ENCODE data around the gene URB1.

URB1 gene

DNA sequence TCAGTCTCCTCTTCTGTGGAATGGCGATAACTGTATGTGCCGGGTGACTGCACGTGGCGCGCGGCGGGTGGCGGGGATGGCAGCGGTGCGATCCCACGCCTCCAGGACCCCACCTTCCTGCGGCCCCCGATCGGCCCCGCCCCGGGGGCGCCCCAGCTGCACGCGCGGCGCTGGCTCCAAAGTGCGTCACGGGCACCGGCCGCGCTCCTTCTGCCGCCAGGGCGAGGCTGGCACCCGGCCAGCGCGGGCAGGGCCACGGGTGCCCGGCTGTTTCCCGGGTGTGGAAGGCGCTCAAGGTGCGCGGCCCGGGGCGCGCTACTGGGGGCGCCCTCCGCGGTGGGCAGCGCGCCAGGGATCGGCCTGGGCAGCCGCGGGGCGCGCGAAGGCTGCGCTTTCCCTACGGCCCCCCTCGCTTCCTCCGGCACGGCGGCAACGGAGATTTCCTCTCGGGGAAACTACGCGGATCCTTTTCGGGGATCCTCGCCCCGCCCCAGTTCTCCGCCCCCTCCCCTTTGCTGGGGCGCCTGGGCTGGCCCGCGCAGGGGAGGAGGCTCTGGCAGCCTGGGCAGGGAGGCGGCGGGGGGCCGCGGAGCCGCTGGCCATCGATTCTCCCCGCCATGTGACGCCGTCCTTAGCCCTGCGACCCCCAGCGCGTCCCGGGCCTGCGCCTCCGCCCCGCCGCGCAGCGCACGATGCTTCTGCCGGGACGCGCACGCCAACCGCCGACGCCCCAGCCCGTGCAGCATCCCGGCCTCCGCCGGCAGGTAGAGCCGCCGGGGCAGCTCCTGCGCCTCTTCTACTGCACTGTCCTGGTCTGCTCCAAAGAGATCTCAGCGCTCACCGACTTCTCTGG is 19.6 kb upstream of the URB1 start, which contains the start of gene EVA1C:
EVA1C (plus strand) TSS at position 545 of the 853 bp plus-strand sequence; CDS start at position 693, 148 bp downstream.
- peaks cover 22% of the 10 kb centered on the region for H3K4me1 ChIP-seq (ENCODE audit: control insufficient read depth, insufficient read depth, low read length)
- no peak within 1 kb of the TSS for H3K27ac ChIP-seq (ENCODE audit: insufficient read depth, low read depth, low read length, poor library complexity, severe bottlenecking)
- peak within 1 kb of the TSS; percentile 32 for H3K4me3 ChIP-seq (ENCODE audit: insufficient read depth, low read depth, low read length)
- H3K9me3 ChIP-seq (ENCODE audit: control insufficient read depth, low read length): no peaks in the 10 kb centered on the region
- WGBS, 2 experiments: 1% methylated on average over 104 of the region's 104 CpGs
- H3K36me3 ChIP-seq (ENCODE audit: control insufficient read depth, insufficient read depth, low read length): no peaks in the 10 kb centered on the region
- H3K27me3 ChIP-seq (ENCODE audit: control insufficient read depth, insufficient read depth, low read length, poor library complexity, severe bottlenecking): peaks cover 59% of the 10 kb centered on the region

DNA sequence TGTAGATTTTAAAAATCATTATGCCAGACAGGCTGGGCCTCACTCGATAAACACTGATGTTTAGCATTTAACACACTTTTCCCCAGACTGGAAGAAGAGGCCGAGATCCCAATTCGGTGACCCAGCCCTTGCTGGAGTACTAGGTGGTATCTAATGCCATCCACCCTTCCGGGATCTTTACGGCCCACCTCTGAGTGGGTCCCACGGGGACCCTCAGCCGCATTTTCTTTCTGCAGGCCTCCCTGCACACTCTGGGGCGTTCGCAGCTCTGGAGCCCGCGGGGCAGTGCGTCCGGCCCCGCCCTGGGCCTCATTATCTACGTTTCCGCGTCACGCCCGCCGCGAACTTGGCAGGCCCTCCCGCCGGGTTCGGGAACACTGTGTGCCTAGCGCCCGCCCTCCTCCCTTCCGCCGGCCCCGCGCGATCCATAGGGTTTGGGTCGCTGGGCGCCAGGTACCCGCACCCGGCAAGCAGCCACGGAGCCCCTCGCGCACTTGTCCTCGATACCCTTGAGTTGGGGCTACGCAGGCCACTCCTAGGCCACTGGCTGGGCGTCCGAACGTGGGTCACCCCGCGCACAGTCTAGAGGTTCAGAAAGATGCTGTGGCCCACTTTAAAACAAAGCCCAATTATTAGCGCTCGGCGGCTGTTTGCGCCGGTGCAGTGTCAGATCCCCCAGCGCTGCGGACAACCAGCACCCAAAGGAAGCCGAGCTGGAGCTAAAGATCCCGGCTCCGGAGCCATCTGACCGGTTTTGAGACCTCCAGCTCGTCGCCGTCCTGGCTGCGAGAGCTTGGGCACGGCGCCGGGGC is 18.7 kb upstream of the URB1 start:
- 14% methylated on average over 63 of the region's 63 CpGs for WGBS, 2 experiments
- Histone ChIP-seq H3K4me1 (ENCODE audit: control insufficient read depth, insufficient read depth, low read length) (peaks cover 22% of the 10 kb centered on the region), H3K27me3 (ENCODE audit: control insufficient read depth, insufficient read depth, low read length, poor library complexity, severe bottlenecking) (peaks cover 59% of the 10 kb centered on the region), H3K36me3 (ENCODE audit: control insufficient read depth, insufficient read depth, low read length) (no peaks in the 10 kb centered on the region), H3K9me3 (ENCODE audit: control insufficient read depth, low read length) (no peaks in the 10 kb centered on the region), H3K27ac (ENCODE audit: insufficient read depth, low read depth, low read length, poor library complexity, severe bottlenecking) (no peak overlapping the region), H3K4me3 (ENCODE audit: insufficient read depth, low read depth, low read length) (peak overlapping the region; percentile 32)

DNA sequence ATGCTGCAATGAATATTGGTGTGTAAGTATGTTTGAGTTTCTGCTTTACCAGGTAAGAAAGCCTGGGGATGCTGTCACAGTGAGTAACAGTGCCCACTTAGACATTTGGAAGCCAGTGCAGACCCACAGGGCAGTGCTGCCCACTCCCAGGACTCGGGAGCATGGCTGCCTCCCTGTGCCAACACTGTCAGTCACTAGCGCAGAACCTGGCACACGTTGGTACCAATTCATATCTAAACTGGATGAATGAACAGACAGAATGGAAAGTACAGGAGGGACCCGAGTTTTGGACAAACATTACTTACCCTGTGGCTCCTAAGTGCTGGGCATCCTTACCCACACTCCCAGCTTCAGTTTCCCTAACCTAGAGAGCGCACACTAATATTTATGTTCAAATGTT is 18.1 kb upstream of the URB1 start:
- H3K36me3 ChIP-seq (ENCODE audit: control insufficient read depth, insufficient read depth, low read length): no peaks in the 10 kb centered on the region
- no peak overlapping the region for H3K27ac ChIP-seq (ENCODE audit: insufficient read depth, low read depth, low read length, poor library complexity, severe bottlenecking)
- H3K9me3 ChIP-seq (ENCODE audit: control insufficient read depth, low read length): no peaks in the 10 kb centered on the region
- 88 to 98% methylated on average over 4 of the region's 5 CpGs for WGBS, 2 experiments
- H3K4me3 ChIP-seq (ENCODE audit: insufficient read depth, low read depth, low read length): no peak overlapping the region
- peaks cover 19% of the 10 kb centered on the region for H3K4me1 ChIP-seq (ENCODE audit: control insufficient read depth, insufficient read depth, low read length)
- H3K27me3 ChIP-seq (ENCODE audit: control insufficient read depth, insufficient read depth, low read length, poor library complexity, severe bottlenecking): peaks cover 59% of the 10 kb centered on the region

DNA sequence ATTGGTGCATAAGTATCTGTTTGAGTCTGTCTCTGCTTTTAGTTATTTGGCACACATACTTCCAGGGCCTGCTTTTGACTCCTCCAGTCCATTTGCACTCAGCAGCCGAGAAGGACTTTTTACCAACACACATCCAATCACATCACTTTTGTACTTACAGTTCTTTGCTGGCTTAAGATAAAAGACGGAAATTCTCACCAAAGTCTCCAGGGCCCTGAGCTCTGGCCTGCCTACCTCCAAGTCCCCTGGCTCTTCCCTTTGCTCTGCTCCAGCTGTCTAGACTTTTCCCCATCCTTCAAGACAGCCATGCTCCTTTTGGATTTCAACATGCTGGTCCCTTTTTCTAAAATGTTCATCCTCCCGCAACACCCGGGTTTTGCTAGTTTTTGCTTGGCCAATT is 17.5 kb upstream of the URB1 start:
- 87 to 89% methylated on average over 4 of the region's 4 CpGs for WGBS, 2 experiments
- Histone ChIP-seq H3K4me1 (ENCODE audit: control insufficient read depth, insufficient read depth, low read length) (peaks cover 13% of the 10 kb centered on the region), H3K27ac (ENCODE audit: insufficient read depth, low read depth, low read length, poor library complexity, severe bottlenecking) (no peak overlapping the region), H3K36me3 (ENCODE audit: control insufficient read depth, insufficient read depth, low read length) (no peaks in the 10 kb centered on the region), H3K27me3 (ENCODE audit: control insufficient read depth, insufficient read depth, low read length, poor library complexity, severe bottlenecking) (peaks cover 59% of the 10 kb centered on the region), H3K9me3 (ENCODE audit: control insufficient read depth, low read length) (no peaks in the 10 kb centered on the region), H3K4me3 (ENCODE audit: insufficient read depth, low read depth, low read length) (no peak overlapping the region)

DNA sequence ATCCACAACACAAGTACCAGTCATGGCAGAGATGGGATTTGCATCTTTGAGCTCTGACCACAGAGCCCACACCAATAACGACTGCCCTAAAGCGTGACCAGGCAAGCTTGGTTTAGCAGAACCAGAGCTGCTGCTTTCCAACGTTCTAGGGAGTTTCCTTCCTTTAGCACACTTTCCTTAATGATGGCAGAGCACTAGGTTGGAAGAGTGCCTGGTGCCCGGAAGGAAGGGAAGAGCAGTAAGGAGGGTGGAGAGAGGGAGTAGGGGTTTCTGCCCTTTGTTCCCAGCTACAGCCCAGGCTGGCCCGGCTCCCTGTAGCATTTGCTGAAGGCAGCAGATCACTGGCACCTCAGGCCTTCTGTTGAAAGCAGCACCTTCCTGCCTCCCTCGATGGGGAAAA is 13.6 kb upstream of the URB1 start:
- Histone ChIP-seq H3K4me1 (ENCODE audit: control insufficient read depth, insufficient read depth, low read length) (no peaks in the 10 kb centered on the region), H3K27me3 (ENCODE audit: control insufficient read depth, insufficient read depth, low read length, poor library complexity, severe bottlenecking) (peaks cover 23% of the 10 kb centered on the region), H3K4me3 (ENCODE audit: insufficient read depth, low read depth, low read length) (no peak overlapping the region), H3K27ac (ENCODE audit: insufficient read depth, low read depth, low read length, poor library complexity, severe bottlenecking) (no peak overlapping the region), H3K9me3 (ENCODE audit: control insufficient read depth, low read length) (no peaks in the 10 kb centered on the region), H3K36me3 (ENCODE audit: control insufficient read depth, insufficient read depth, low read length) (no peaks in the 10 kb centered on the region)
- 82 to 85% methylated on average over 6 of the region's 6 CpGs for WGBS, 2 experiments

DNA sequence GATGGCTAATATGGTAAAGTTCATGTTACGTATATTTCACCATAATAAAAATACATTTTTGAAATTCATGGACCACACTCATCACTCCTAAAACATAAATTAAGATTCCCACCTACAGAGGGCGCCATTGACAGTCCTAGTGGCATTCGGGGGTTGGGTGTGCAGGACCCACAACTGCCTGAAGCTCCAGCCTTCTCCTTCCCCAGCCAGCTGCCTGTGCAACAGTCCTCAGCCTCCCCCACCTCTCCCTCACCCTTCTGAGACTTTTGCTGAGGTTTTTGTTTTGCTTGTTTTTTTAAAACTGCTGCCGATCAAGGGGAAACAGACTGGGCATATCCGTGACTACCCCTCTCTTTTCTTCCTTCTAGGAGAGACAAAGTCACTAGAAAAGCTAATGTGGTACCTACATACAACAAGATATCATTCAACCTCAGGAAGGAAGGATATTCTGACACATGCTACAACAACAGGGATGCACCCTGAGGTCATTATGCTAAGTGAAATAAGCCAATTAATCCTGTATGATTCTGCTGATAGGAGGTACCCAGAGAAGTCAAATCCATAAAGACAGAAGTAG is 10.5 kb upstream of the URB1 start:
- H3K4me1 ChIP-seq (ENCODE audit: control insufficient read depth, insufficient read depth, low read length): no peaks in the 10 kb centered on the region
- no peaks in the 10 kb centered on the region for H3K9me3 ChIP-seq (ENCODE audit: control insufficient read depth, low read length)
- H3K27ac ChIP-seq (ENCODE audit: insufficient read depth, low read depth, low read length, poor library complexity, severe bottlenecking): no peak overlapping the region
- WGBS, 2 experiments: 24 to 27% methylated on average over 5 of the region's 5 CpGs
- no peak overlapping the region for H3K4me3 ChIP-seq (ENCODE audit: insufficient read depth, low read depth, low read length)
- H3K27me3 ChIP-seq (ENCODE audit: control insufficient read depth, insufficient read depth, low read length, poor library complexity, severe bottlenecking): no peaks in the 10 kb centered on the region
- H3K36me3 ChIP-seq (ENCODE audit: control insufficient read depth, insufficient read depth, low read length): no peaks in the 10 kb centered on the region

DNA sequence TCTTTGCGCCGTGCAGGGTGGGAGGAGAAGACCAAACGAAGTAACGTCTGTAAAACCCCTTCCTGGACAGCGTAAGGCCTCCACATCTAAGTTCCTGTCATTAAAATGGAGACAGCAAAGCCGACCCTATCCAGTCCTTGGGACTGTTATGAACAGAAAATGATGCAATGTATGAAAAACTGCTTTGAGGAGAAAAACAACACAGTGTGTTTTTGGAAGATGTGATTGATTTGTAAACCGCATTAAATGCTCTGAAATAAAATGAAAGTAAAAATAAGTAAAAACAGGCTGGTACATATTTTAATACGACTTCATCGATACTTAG is 827 bp upstream of the URB1 start:
- no peak overlapping the region for H3K27ac ChIP-seq (ENCODE audit: insufficient read depth, low read depth, low read length, poor library complexity, severe bottlenecking)
- 86% methylated on average over 9 of the region's 9 CpGs for WGBS, 2 experiments
- peak overlapping the region; percentile 93 for H3K4me3 ChIP-seq (ENCODE audit: insufficient read depth, low read depth, low read length)
- no peaks in the 10 kb centered on the region for H3K36me3 ChIP-seq (ENCODE audit: control insufficient read depth, insufficient read depth, low read length)
- peaks cover 3% of the 10 kb centered on the region for H3K9me3 ChIP-seq (ENCODE audit: control insufficient read depth, low read length)
- H3K27me3 ChIP-seq (ENCODE audit: control insufficient read depth, insufficient read depth, low read length, poor library complexity, severe bottlenecking): no peaks in the 10 kb centered on the region
- H3K4me1 ChIP-seq (ENCODE audit: control insufficient read depth, insufficient read depth, low read length): peaks cover 4% of the 10 kb centered on the region

DNA sequence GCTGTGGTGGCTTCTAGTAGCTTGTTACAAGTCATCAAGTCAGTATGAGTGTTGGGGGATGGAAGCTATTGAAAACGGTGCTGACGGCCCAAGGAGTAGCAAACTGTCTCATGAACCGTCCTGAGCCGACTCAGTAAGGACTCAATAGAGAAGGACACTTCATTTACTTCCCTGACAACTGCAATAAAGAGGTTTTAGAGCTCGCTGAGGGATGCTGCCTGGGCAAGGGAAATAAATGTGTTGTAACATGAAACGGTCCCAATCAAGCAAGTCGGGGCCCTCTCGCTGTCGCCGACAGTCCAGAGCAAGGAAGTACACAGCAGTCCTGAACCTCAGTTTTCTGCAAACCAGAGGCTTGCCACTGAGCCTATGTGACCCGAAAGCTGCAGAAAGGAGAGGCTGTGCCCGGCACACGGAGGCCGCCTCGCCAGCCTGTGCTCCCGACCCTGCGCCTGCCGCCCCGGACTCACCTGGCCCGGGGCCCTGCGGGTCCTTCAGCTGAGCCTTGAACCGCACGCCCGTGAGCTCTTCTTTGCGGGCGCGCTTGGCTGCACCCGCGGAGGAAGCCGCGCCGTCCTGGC is 423 bp downstream of the URB1 start:
- WGBS, 2 experiments: 2% methylated on average over 32 of the region's 32 CpGs

DNA sequence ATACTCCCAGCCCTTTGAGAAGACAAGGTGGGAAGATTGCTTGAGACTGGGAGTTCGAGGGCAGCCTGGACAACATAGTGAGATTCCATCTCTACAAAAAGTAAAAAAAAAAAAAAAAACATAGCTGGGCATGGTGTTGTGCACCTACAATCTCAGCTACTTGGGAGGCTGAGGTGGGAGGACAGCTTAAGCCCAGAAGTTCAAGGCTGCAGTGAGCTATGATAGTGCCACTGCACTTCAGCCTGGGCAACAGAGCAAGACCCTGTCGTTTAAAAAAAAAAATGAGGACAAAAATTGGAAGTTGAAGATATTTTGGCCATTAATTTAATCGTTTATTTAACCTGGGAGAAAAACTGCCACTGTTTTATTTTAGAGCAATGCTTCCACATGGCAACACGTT is 1.1 kb downstream of the URB1 start:
- no peak overlapping the region for H3K27ac ChIP-seq (ENCODE audit: insufficient read depth, low read depth, low read length, poor library complexity, severe bottlenecking)
- H3K4me1 ChIP-seq (ENCODE audit: control insufficient read depth, insufficient read depth, low read length): peaks cover 4% of the 10 kb centered on the region
- 76 to 84% methylated on average over 4 of the region's 4 CpGs for WGBS, 2 experiments
- peak overlapping the region; percentile 93 for H3K4me3 ChIP-seq (ENCODE audit: insufficient read depth, low read depth, low read length)
- peaks cover 3% of the 10 kb centered on the region for H3K9me3 ChIP-seq (ENCODE audit: control insufficient read depth, low read length)
- H3K36me3 ChIP-seq (ENCODE audit: control insufficient read depth, insufficient read depth, low read length): no peaks in the 10 kb centered on the region
- H3K27me3 ChIP-seq (ENCODE audit: control insufficient read depth, insufficient read depth, low read length, poor library complexity, severe bottlenecking): no peaks in the 10 kb centered on the region

More for the DNA sequence above, 423 bp downstream of the URB1 start:
- no peaks in the 10 kb centered on the region for H3K27me3 ChIP-seq (ENCODE audit: control insufficient read depth, insufficient read depth, low read length, poor library complexity, severe bottlenecking)
- H3K4me1 ChIP-seq (ENCODE audit: control insufficient read depth, insufficient read depth, low read length): peaks cover 4% of the 10 kb centered on the region
- peaks cover 3% of the 10 kb centered on the region for H3K9me3 ChIP-seq (ENCODE audit: control insufficient read depth, low read length)
- peak overlapping the region; percentile 93 for H3K4me3 ChIP-seq (ENCODE audit: insufficient read depth, low read depth, low read length)
- H3K27ac ChIP-seq (ENCODE audit: insufficient read depth, low read depth, low read length, poor library complexity, severe bottlenecking): no peak overlapping the region
- H3K36me3 ChIP-seq (ENCODE audit: control insufficient read depth, insufficient read depth, low read length): no peaks in the 10 kb centered on the region
